Calu3 (cell line): Measurements from ENCODE around the gene PRDM10. TPM values are rescaled to one million over a fixed set of nuclear protein-coding genes. Genes with fewer than 3 reads are reported as not detected.

Experiments
- BruUV-seq: library from RNA; stranded (reverse); fragments of 400-500 nt; replicated peaks from 2 replicates; lab custom pipeline; 2021; lab: Mats Ljungman, UMichigan
- CTCF ChIA-PET: fragments of 300-600 bp; sonication (Branson Sonifier 250); formaldehyde crosslinking; loops from one replicate; lab custom pipeline; 2022; ENCODE audit warnings: antibody characterized with exemption; lab: Charles Lee
- DNase-seq: peaks from one replicate; pipeline ENCODE4 v3.0.0; 2022
- H3K27ac Mint-ChIP-seq: one replicate; pipeline ENCODE4 v1.8.0; 2022; ENCODE audit warnings: mixed read lengths; ENCODE audit not compliant: unreplicated experiment
- H3K27me3 Mint-ChIP-seq: one replicate; pipeline ENCODE4 v1.8.0; 2022; ENCODE audit warnings: mixed read lengths; ENCODE audit not compliant: unreplicated experiment
- H3K36me3 Mint-ChIP-seq: one replicate; pipeline ENCODE4 v1.8.0; 2022; ENCODE audit warnings: mild to moderate bottlenecking, moderate library complexity, mixed read lengths; ENCODE audit not compliant: insufficient read depth, unreplicated experiment
- H3K4me1 Mint-ChIP-seq: one replicate; pipeline ENCODE4 v1.8.0; 2022; ENCODE audit warnings: mild to moderate bottlenecking, low read depth, mixed read lengths; ENCODE audit not compliant: unreplicated experiment
- H3K4me3 Mint-ChIP-seq: one replicate; pipeline ENCODE4 v1.8.0; 2022; ENCODE audit warnings: mild to moderate bottlenecking, low read depth, moderate library complexity, mixed read lengths; ENCODE audit not compliant: unreplicated experiment
- H3K9me3 Mint-ChIP-seq: one replicate; pipeline ENCODE4 v1.8.0; 2022; ENCODE audit warnings: low read depth, mixed read lengths; ENCODE audit not compliant: unreplicated experiment
- CTCF ChIP-seq: fragments of 200-600 bp; IDR thresholded peaks from one replicate; pipeline ENCODE4 v1.8.0; 2022; ENCODE audit warnings: antibody characterized with exemption; ENCODE audit not compliant: unreplicated experiment
- intact Hi-C: fragments of 100-400 bp; cut with micrococcal nuclease; formaldehyde crosslinking; loops from one replicate; pipeline ENCODE4 v1.10.0; 2022; ENCODE audit not compliant: unreplicated experiment
- total RNA-seq: library from RNA; stranded (reverse); gene quantifications from 2 replicates; pipeline ENCODE4 v1.2.3, GENCODE V29; 2022

PRDM10 gene
- total RNA-seq, 1 experiment from 2014 or later = 8.1 TPM

- BruUV-seq = no TSS peak
- H3K27ac Mint-ChIP-seq = no peak overlapping the region
- H3K27me3 Mint-ChIP-seq = no peaks in the 10 kb centered on the region
- H3K4me1 Mint-ChIP-seq = peaks cover 8% of the 10 kb centered on the region
- no peak for TF ChIP-seq CTCF
- H3K36me3 Mint-ChIP-seq = no peaks in the 10 kb centered on the region
- no peak overlapping the region for H3K4me3 Mint-ChIP-seq
- CTCF ChIA-PET = no interaction called here
- intact Hi-C loops = no loop called here
- no peaks in the 10 kb centered on the region for H3K9me3 Mint-ChIP-seq
- no peak for DNase-seq
Measured at GRCh38 chr11:129980086-129980485, 22.5 kb downstream of the PRDM10 start.

GRCh38 chr11:129979046-129979605 is 23.5 kb downstream of the PRDM10 start:
- CTCF ChIA-PET = no interaction called here
- no TSS peak for BruUV-seq
- no peaks in the 10 kb centered on the region for H3K9me3 Mint-ChIP-seq
- H3K4me1 Mint-ChIP-seq = peaks cover 12% of the 10 kb centered on the region
- DNase-seq = no peak
- H3K27me3 Mint-ChIP-seq = no peaks in the 10 kb centered on the region
- H3K36me3 Mint-ChIP-seq = no peaks in the 10 kb centered on the region
- no peak for TF ChIP-seq CTCF
- no peak overlapping the region for H3K4me3 Mint-ChIP-seq
- no peak overlapping the region for H3K27ac Mint-ChIP-seq
- intact Hi-C loops = no loop called here

- no peaks in the 10 kb centered on the region for H3K36me3 Mint-ChIP-seq
- H3K27me3 Mint-ChIP-seq = no peaks in the 10 kb centered on the region
- DNase-seq = no peak
- H3K9me3 Mint-ChIP-seq = no peaks in the 10 kb centered on the region
- CTCF ChIA-PET = no interaction called here
- intact Hi-C loops = no loop called here
- no TSS peak for BruUV-seq
- peaks cover 17% of the 10 kb centered on the region for H3K4me1 Mint-ChIP-seq
- H3K27ac Mint-ChIP-seq = no peak overlapping the region
- TF ChIP-seq CTCF = no peak
- no peak overlapping the region for H3K4me3 Mint-ChIP-seq
Measured at GRCh38 chr11:129978447-129978846, 24.2 kb downstream of the PRDM10 start.

- BruUV-seq = no TSS peak
- H3K9me3 Mint-ChIP-seq = no peaks in the 10 kb centered on the region
- DNase-seq = no peak
- H3K27ac Mint-ChIP-seq = no peak overlapping the region
- no peak overlapping the region for H3K4me3 Mint-ChIP-seq
- no peak for TF ChIP-seq CTCF
- H3K4me1 Mint-ChIP-seq = peaks cover 17% of the 10 kb centered on the region
- intact Hi-C loops = no loop called here
- CTCF ChIA-PET = no interaction called here
- H3K27me3 Mint-ChIP-seq = no peaks in the 10 kb centered on the region
- H3K36me3 Mint-ChIP-seq = no peaks in the 10 kb centered on the region
Measured at GRCh38 chr11:129976328-129976727, 26.3 kb downstream of the PRDM10 start.
